ENCODE measurements around the gene FLYWCH2.

GRCh38 chr16:2896480-2897010 is 13.5 kb downstream of the FLYWCH2 start:
- TF ChIP-seq CTCF (IDR thresholded peaks at IDR 0.05; ENCODE audit: low read depth, low read length) (no peak), POLR2A (IDR thresholded peaks at IDR 0.05; ENCODE audit: extremely low read depth, insufficient read length) (no peak)
- TF ChIP-seq, protein P1, sequence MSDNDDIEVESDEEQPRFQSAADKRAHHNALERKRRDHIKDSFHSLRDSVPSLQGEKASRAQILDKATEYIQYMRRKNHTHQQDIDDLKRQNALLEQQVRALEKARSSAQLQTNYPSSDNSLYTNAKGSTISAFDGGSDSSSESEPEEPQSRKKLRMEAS (IDR thresholded peaks at IDR 0.05; ENCODE audit: low read depth, low read length), result no peak

Measured in NB4 (cell line).